HUES64 (cell line): ENCODE measurements around the gene RNF222. TPM values are rescaled to one million over a fixed set of nuclear protein-coding genes. Genes with fewer than 3 reads are reported as not detected.
A peak's percentile ranks its signal among the peaks of the same experiment; 100 is the strongest.

Experiments used
- H3K27ac ChIP-seq: 2 replicates; pipeline ENCODE4 v1.7.0; 2013; ENCODE audit warnings: low read depth, low read length, inconsistent platforms
- H3K27me3 ChIP-seq: 2 replicates; pipeline ENCODE4 v1.6.1; 2013; ENCODE audit warnings: mild to moderate bottlenecking, low read length; ENCODE audit not compliant: insufficient read depth
- H3K36me3 ChIP-seq: 2 replicates; pipeline ENCODE4 v1.6.1; 2013; ENCODE audit warnings: mild to moderate bottlenecking, low read length; ENCODE audit not compliant: insufficient read depth
- H3K4me1 ChIP-seq: 2 replicates; pipeline ENCODE4 v1.6.1; 2013; ENCODE audit warnings: mild to moderate bottlenecking, low read length, moderate library complexity; ENCODE audit not compliant: insufficient read depth
- H3K4me3 ChIP-seq: 2 replicates; pipeline ENCODE4 v1.5.1; 2013; ENCODE audit warnings: mild to moderate bottlenecking, low read length, moderate library complexity
- H3K9ac ChIP-seq: 2 replicates; pipeline ENCODE4 v1.6.1; 2013; ENCODE audit warnings: mild to moderate bottlenecking, low read depth, low read length
- H3K9me3 ChIP-seq: 2 replicates; pipeline ENCODE4 v1.6.1; 2013; ENCODE audit warnings: low read depth, low read length; ENCODE audit not compliant: insufficient read depth
- WGBS: fragments of 150-250, 120-280 bp; methylation state at CpG from one replicate; pipeline ENCODE4 v1.1.7; 2013; ENCODE audit warnings: missing lambda C conversion rate; 5-methylcytosine and 5-hydroxymethylcytosine counted together
- polyA plus RNA-seq, 2 experiments: library from polyadenylated mRNA; stranded (reverse); fragments of 50-300 nt; gene quantifications; one replicate each; pipeline ENCODE4 v1.2.3, GENCODE V29; 2013

The RNF222 gene
- not detected for polyA plus RNA-seq (2013, experiment 1 of 2)
- polyA plus RNA-seq (2013, experiment 2 of 2): not detected

DNA sequence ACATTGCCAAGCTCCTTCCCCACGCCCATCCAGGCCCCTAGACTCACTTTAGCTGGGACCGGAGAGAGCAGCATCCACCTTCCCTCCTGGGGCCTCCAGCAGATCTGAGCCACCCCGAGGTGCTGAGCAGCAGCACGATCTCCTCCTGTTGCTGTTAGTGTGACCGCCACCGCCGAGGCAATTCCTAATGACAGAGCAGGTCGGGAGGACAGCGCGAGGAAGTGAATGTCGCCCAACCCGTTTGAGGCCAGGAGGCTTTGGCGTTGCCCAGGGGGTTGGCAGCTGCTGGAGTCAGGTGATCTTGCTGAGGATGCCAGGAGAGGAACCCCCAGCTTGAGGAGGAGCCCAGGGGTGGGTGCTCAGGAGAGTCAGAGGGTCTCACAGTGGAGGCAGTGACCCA lies at the start of gene RNF222:
TSS of gene RNF222 (minus strand) at position 192 of the 400 bp plus-strand sequence. CDS start 4,366 bp downstream, outside the sequence.
- Histone ChIP-seq H3K27me3 (peaks cover 2% of the 10 kb centered on the region; the same call in 1 of the 2 replicates), H3K4me1 (no peaks in the 10 kb centered on the region), H3K36me3 (no peaks in the 10 kb centered on the region), H3K27ac (no peak within 1 kb of the TSS), H3K9ac (no peak within 1 kb of the TSS), H3K9me3 (no peaks in the 10 kb centered on the region), H3K4me3 (no peak within 1 kb of the TSS)
- WGBS: 82% methylated on average over 13 of the region's 13 CpGs

GRCh38 chr17:8445536-8445935 lies 47.9 kb upstream of the RNF222 start:
- no peak overlapping the region for H3K4me3 ChIP-seq
- H3K4me1 ChIP-seq: peaks cover 7% of the 10 kb centered on the region
- no peaks in the 10 kb centered on the region for H3K9me3 ChIP-seq
- no peak overlapping the region for H3K27ac ChIP-seq
- no peaks in the 10 kb centered on the region for H3K27me3 ChIP-seq
- peaks cover 60% of the 10 kb centered on the region for H3K36me3 ChIP-seq
- H3K9ac ChIP-seq: no peak overlapping the region
- WGBS: 88% methylated on average over 4 of the region's 4 CpGs

GRCh38 chr17:8444494-8444893 lies 46.9 kb upstream of the RNF222 start:
- Histone ChIP-seq H3K9me3 (no peaks in the 10 kb centered on the region), H3K4me1 (peaks cover 7% of the 10 kb centered on the region), H3K27ac (no peak overlapping the region), H3K4me3 (no peak overlapping the region), H3K27me3 (no peaks in the 10 kb centered on the region), H3K36me3 (peaks cover 57% of the 10 kb centered on the region), H3K9ac (no peak overlapping the region)
- 88% methylated on average over 3 of the region's 4 CpGs for WGBS

- 91% methylated on average over 7 of the region's 7 CpGs for WGBS
- H3K9ac ChIP-seq: no peak overlapping the region
- no peaks in the 10 kb centered on the region for H3K27me3 ChIP-seq
- H3K36me3 ChIP-seq: peaks cover 50% of the 10 kb centered on the region
- H3K4me1 ChIP-seq: peaks cover 7% of the 10 kb centered on the region
- H3K9me3 ChIP-seq: no peaks in the 10 kb centered on the region
- no peak overlapping the region for H3K4me3 ChIP-seq
- no peak overlapping the region for H3K27ac ChIP-seq
Observed at GRCh38 chr17:8443756-8444155, 46.1 kb upstream of the RNF222 start.

- peaks cover 1% of the 10 kb centered on the region; the same call in 1 of the 2 replicates for H3K4me1 ChIP-seq
- no peaks in the 10 kb centered on the region for H3K27me3 ChIP-seq
- no peak overlapping the region for H3K27ac ChIP-seq
- H3K36me3 ChIP-seq: peaks cover 41% of the 10 kb centered on the region
- H3K4me3 ChIP-seq: no peak overlapping the region
- H3K9ac ChIP-seq: no peak overlapping the region
- 100% methylated on average over 1 of the region's 2 CpGs for WGBS
- no peaks in the 10 kb centered on the region for H3K9me3 ChIP-seq
Observed at GRCh38 chr17:8442310-8442709, 44.7 kb upstream of the RNF222 start.

- Histone ChIP-seq H3K36me3 (peaks cover 37% of the 10 kb centered on the region), H3K4me3 (no peak overlapping the region), H3K27ac (no peak overlapping the region)
Observed at GRCh38 chr17:8441690-8442089, 44.1 kb upstream of the RNF222 start.

GRCh38 chr17:8439681-8440080 lies 42.1 kb upstream of the RNF222 start:
- peaks cover 6% of the 10 kb centered on the region; the same call in 1 of the 2 replicates for H3K4me1 ChIP-seq
- H3K36me3 ChIP-seq: peaks cover 17% of the 10 kb centered on the region
- H3K9me3 ChIP-seq: no peaks in the 10 kb centered on the region
- H3K9ac ChIP-seq: no peak overlapping the region
- no peak overlapping the region for H3K4me3 ChIP-seq
- H3K27me3 ChIP-seq: no peaks in the 10 kb centered on the region
- 98% methylated on average over 3 of the region's 3 CpGs for WGBS
- H3K27ac ChIP-seq: no peak overlapping the region

More at GRCh38 chr17:8441690-8442089, 44.1 kb upstream of the RNF222 start:
- WGBS: 98% methylated on average over 1 of the region's 2 CpGs
- peaks cover 6% of the 10 kb centered on the region; the same call in 1 of the 2 replicates for H3K4me1 ChIP-seq
- H3K9ac ChIP-seq: no peak overlapping the region
- H3K9me3 ChIP-seq: no peaks in the 10 kb centered on the region
- no peaks in the 10 kb centered on the region for H3K27me3 ChIP-seq

DNA sequence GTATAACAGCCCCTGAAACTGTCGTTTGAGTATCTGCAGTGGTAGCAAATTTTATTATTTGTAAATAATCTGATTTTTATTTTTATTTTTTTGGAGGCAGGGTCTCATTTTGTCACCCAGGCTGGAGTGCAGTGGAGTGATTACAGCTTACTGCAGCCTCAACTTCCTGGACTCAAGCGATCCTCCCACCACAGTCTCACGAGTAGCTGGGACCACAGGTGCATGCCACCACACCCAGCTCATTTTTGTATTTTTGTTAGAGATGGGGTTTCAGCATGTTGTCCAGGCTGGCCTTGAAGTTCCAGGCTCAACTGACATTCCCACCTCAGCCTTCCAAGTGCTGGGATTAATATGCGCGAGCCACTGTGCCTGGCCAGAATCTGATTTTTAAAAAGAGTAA lies 40.8 kb upstream of the RNF222 start:
- Histone ChIP-seq H3K27ac (no peak overlapping the region), H3K4me3 (no peak overlapping the region), H3K4me1 (peaks cover 6% of the 10 kb centered on the region; the same call in 1 of the 2 replicates), H3K36me3 (peaks cover 9% of the 10 kb centered on the region; the same call in 1 of the 2 replicates), H3K9me3 (no peaks in the 10 kb centered on the region), H3K27me3 (no peaks in the 10 kb centered on the region), H3K9ac (no peak overlapping the region)
- 97% methylated on average over 5 of the region's 5 CpGs for WGBS

DNA sequence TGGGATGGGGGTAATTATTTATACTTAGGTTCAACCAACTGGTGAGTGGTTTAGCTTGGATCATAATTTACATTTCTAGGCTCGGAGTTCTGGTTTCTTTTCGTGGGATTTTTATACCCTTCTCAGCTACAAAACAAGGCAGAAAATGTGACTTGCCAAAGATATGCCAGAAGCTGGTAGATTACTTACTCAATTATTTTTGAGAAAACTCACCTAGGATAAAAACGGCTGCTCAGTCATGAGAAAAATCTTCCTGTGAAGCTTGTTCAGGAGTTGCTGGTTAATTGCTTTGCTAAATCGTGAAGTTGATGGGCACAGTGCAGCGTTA lies 39.2 kb upstream of the RNF222 start:
- Histone ChIP-seq H3K9ac (peak overlapping the region; percentile 83; the same call in 1 of the 2 replicates), H3K4me1 (peaks cover 6% of the 10 kb centered on the region; the same call in 1 of the 2 replicates), H3K27ac (peak overlapping the region; percentile 93; the same call in 1 of the 2 replicates), H3K4me3 (peak overlapping the region; percentile 71), H3K36me3 (peaks cover 9% of the 10 kb centered on the region; the same call in 1 of the 2 replicates), H3K9me3 (no peaks in the 10 kb centered on the region), H3K27me3 (no peaks in the 10 kb centered on the region)
- WGBS: 25% methylated on average over 5 of the region's 5 CpGs

DNA sequence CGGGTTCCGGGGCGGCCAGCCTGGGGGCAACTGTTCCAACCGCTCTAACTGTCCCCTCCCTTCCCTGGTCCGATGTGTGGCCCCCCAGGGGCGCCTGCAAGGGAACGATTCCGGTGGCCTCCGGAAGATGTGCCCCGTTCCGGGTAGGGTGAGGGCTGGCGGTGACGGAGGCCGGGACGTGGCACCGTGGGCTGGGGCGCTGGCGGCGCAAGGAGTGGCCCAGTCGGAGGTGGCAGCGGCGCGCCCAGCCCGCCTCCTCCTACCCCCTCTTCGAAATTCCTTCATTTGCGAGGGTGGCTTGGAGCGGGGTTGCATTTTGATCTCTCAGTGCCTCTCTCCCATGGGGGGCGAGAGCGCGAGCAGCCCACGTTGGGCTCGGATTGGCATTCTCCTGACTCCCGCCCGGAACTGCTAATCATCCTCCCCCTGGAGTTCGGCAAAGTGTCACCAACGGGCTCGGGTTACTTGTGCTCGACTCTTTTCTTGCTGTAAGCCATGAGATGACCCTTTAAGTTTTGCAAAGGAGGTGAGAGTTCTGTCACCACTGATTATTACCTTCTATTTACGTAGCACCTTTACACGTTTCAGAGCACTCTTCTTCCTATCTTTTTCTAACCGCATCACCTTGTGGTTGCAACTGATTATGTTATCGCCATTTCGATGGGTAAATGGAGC lies 38.7 kb upstream of the RNF222 start:
- Histone ChIP-seq H3K4me3 (peak overlapping the region; percentile 71), H3K9ac (peak overlapping the region; percentile 83), H3K27me3 (no peaks in the 10 kb centered on the region), H3K9me3 (no peaks in the 10 kb centered on the region), H3K27ac (peak overlapping the region; percentile 93; the same call in 1 of the 2 replicates), H3K36me3 (peaks cover 9% of the 10 kb centered on the region; the same call in 1 of the 2 replicates), H3K4me1 (peaks cover 6% of the 10 kb centered on the region; the same call in 1 of the 2 replicates)
- WGBS: 1% methylated on average over 43 of the region's 43 CpGs

- peaks cover 9% of the 10 kb centered on the region; the same call in 1 of the 2 replicates for H3K36me3 ChIP-seq
- H3K9me3 ChIP-seq: no peaks in the 10 kb centered on the region
- H3K27me3 ChIP-seq: no peaks in the 10 kb centered on the region
- peak within 1 kb of the TSS; percentile 71 for H3K4me3 ChIP-seq
- H3K4me1 ChIP-seq: peaks cover 6% of the 10 kb centered on the region; the same call in 1 of the 2 replicates
- H3K27ac ChIP-seq: peak within 1 kb of the TSS; percentile 93; the same call in 1 of the 2 replicates
- 4% methylated on average over 68 of the region's 68 CpGs for WGBS
- peak within 1 kb of the TSS; percentile 83 for H3K9ac ChIP-seq
Observed at GRCh38 chr17:8435245-8436168, 37.9 kb upstream of the RNF222 start, which contains the start of gene NDEL1. Gene NDEL1 (plus strand): TSS chr17:8435884. CDS start chr17:8444272, 8,388 bp downstream.
